Cardiac septum (tissue), 1 donor: Measurements from ENCODE around the gene CCNK. TPM values are rescaled to one million over a fixed set of nuclear protein-coding genes. Genes with fewer than 3 reads are reported as not detected.

Experiments used
- DNase-seq: peaks from one replicate; pipeline ENCODE4 v3.0.0-alpha.2; 2020; ENCODE audit warnings: low spot score
- intact Hi-C: fragments of 100-400 bp; cut with DNase I; formaldehyde crosslinking; loops from one replicate; pipeline ENCODE4 v1.14.0; 2022
- total RNA-seq: library from RNA; stranded (reverse); fragmentation: NEBNext Ultra II Directional; extraction: Animal tissue kit (Norgen Biotek cat#: 25700); gene quantifications from one replicate; pipeline ENCODE4 v1.2.1, GENCODE V29; 2021
- donor health status: DM: no; HTN: no; CAD: no.

The CCNK gene
- total RNA-seq, 1 donor from 2014 or later = 31.2 TPM

DNA sequence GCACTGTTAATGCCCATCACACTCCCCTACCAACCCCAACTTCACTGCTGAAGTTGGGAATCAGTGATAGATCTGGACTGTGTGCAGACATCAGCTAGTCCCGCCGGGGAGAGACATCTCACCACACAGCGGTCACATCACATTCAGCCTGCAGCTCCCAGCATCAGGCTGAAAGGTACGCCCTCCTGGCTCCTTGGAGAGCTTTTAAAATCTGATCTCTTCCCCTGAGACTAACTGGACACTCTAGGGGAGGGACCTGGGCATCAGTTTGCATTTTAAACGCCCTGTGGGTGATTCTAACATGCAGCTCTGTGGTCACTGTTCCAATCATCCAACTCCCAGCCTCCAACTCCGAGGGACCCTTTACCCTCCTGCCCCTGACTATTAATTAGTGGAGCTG, 64.4 kb downstream of the CCNK start:
- DNase-seq = no peak

DNA sequence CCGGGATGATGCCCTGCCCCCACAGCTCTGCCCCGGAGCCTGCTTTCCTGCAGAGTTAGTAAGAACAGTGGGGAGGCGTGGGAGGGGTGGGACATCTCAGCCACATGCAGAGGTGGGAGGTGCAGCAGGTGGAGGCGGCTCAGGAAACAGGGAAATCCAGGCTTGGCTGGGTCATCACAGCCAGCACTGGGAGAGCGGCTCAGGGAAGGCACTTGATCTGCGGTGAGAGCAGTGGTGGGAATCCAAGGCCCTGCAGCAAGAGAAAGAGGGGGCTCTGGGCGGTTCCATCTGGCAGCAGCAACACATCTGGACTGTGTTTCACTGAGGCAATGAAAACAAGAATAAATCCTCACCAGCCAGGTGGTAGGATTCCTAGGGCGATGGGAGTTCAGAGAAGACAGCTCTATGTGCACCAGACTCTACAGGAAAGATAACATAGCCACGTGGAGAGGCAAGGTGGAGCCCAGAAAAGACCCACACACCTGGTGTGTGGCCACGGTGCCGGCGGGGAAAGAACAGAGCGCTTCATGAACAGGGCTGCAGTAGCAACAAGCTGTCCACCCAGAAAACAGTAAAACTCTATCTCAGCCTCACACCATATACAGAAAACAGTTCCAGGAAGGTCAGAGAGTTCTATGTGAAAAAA, 65.1 kb downstream of the CCNK start:
- no peak for DNase-seq
- intact Hi-C loops = no loop called here

More for the DNA sequence above, 64.4 kb downstream of the CCNK start:
- intact Hi-C loops = no loop called here

DNA sequence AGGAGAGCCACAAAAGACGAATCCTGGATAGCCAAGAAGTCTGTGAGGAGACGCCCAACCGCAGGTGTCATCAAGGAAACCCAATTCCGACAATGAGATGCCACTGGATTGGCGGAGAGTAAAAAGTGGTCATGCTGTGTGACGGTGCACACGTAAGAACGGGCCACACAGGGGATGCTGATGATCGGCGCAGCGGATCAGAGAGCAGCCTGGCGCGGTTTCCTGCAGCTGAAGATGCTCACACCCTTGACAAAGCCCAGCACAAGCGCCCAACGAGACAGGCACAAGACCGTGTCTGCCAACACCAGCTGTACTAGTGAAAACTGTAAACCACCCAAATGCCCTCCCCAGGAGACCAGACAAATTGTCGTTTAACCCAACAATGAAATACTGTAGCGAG, 67.0 kb downstream of the CCNK start:
- intact Hi-C loops = no loop called here

DNA sequence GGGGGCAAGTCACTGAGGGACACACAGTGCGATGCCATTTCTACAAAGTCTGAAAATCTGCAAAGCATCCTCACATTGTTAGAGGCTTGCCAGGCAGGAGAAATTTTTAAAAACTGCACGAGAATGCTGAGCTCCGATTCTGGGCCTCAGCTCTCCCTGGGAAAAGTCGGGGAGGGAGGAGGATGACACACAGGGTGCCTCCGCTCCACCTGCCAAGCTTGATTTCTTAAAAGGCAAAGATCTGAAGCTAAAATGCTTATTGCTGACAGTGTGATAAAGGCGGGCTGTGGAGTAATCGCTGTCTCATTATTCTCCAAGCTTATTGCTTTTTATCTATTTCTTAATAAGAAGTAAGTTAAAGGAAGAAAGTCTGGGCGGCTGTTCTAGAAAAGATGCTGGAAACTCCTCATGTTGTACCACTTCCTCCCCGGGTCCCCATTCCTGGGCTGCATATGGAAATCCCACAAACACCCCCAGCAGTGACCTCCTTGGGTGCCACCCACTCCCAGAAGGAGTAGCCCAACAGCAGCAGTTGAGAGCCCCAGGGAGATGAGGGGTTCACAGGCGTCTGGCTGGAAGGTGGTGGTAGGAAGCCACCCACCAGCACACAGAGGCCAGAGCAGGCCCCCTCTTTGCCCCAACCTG, 67.8 kb downstream of the CCNK start:
- DNase-seq = no peak
- intact Hi-C loops = no loop called here

More for the DNA sequence above, 67.0 kb downstream of the CCNK start:
- no peak for DNase-seq

DNA sequence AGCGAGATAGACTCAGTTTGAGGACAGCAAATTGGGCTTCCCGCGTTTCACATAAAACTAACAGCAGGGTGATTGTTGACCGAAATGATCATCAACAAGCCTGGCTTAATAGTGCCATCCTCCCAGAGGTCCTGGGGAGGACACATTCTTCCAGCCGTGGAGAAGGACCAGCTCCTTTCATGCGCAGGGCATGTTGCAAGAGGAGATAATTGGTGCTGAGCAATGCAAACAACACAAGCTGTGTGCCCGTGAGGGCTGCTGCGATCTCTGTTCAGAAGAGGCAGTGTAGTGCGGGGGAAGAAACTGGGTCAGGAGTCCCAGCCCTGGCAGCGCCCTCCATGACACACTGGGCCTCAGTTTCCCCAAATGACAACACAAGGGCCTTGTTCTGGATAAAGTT, 68.5 kb downstream of the CCNK start:
- intact Hi-C loops = no loop called here
- no peak for DNase-seq

DNA sequence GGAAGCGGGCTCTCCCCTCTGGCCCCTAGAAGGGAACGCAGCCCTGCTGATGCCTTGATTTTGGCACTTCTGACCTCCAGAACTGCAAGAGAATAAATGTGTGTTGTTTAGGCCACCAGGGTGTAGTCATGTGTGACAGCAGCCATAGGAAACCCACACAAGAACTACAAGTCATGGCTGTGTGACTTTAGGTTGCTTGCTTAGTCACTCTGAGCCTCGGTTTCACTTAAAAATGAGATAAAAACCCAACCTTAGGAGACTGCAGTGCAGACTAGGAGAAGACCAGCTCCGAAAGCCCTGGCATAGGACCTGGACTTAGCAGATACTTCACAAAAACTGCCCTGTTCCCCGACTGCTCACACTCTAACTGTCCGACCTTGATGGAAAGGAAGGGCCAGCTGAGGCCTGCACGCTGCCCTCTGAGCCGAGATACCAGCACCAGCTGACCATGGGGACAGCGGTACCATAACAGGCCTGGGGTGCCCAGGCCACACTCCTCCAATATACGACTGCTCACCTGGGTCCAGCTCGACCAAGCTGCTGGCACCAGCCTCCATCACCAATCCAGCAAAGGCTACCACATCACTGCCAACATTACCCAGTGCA, 69.3 kb downstream of the CCNK start:
- no peak for DNase-seq
- intact Hi-C loops = no loop called here

DNA sequence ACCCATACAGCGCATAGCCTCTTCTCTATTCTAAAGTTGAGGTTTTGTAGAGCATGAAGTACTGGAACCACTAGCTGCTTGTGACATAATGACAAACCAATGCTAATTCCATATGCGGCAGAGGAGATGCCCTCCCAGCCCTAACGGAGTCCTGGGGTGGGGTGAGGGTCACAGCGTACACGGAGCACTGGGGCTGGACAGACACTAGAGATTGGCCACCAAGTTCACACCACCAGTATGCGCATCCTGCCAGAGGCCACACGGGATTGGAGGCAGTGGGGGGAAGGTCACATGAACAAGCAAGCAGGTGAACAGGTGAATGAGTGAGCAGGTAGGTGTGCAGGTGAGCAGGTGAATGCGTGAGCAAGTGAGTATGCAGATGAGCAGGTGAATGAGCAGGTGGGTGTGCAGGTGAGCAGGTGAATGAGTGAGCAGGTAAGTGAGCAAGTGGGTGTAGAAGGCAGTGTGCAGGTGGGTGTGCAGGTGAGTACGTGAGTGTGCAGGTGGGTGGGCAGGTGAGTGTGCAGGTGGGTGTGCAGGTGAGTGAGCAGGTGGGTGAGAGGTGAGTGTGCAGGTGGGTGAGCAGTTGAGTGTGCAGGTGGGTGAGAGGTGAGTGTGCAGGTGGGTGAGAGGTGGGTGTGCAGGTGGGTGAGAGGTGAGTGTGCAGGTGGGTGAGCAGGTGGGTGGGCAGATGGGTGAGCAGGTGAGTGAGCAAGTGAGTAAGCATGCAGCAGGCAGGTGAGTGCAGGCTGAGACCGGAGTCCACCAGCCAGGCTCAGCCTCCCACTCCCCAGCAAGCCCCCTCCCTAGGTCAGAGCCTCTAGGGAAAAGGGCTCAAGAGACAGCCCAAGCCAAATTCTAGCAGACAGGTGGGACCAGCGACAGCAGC, 70.1 kb downstream of the CCNK start:
- DNase-seq = no peak
- intact Hi-C loops = no loop called here

DNA sequence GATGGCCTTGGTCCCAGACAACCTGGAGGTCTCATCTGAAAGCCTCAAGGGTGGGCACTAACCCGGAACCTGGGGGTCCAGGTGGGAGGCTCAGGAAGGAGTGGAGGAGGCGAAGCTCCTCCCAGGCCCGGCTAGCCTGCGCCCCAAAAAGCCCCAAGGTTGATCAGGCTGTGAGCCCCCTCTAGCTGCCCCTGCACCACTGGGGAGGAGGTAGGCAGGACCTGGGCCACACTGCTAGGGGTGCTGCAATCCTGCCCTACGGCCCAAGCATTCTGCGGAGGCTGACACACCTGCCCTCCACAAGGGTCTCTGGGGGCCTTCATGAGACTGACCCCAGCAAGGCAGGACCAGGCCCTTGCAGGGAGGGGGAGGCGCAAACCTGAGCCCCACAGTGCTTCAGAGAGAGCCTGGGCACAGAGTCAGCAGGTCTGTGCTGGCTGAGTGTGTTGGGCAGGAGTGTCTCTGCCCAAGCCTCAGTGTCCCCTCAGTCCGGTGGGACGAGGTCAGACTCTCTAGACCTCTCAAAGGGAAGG, 70.9 kb downstream of the CCNK start:
- intact Hi-C loops = no loop called here
- no peak for DNase-seq

DNA sequence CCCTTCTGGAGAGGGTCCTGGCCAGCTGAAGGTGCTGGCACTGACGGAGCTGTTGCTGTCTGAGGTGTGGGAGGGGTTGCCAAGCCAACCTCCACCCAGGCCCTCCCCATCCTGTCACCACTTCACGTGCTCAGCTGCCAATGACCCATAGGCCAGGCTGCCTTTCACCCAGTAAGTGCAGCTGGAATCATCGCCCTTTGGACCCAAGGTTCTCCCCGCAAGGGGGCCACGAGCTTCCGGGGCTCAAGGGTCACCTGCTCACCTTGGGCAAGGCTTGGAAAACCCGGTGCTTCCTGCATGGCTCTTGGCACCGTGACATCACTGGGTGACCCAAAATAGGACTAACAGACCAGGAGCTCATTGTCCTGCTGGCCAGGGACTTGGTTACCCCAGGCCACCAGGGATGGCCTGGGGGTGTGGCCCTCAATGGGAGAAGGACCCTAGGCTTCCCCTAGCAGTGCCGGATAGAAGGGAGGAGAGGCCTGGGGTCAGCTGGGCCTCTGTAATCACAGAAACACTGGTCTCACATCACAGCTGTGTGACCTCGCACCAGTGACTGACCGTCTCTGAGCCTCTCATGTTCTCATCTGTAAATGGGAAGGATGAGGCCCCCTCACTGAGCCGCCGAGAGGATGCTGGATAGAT, 71.5 kb downstream of the CCNK start:
- DNase-seq = no peak

DNA sequence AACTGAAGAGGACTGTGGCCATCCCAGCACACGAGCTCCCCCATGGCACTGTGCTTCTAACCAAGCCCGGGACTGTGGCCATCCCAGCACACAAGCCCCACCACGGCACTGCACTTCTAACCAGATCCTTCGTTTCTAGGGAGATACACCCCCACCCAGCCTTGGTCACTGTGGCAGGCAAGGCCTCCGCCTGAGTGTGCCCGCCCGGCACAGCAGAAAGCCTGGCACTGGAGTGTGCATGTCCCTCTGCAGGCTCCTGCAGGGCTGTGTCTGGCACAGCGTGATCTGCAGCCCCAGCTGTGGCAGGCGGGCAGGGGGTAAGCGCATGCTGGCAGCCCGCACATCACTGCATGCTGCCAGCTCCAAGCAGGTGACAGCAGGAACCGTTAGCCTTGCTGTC, 73.0 kb downstream of the CCNK start:
- no peak for DNase-seq

More for the DNA sequence above, 71.5 kb downstream of the CCNK start:
- intact Hi-C loops = no loop called here

DNA sequence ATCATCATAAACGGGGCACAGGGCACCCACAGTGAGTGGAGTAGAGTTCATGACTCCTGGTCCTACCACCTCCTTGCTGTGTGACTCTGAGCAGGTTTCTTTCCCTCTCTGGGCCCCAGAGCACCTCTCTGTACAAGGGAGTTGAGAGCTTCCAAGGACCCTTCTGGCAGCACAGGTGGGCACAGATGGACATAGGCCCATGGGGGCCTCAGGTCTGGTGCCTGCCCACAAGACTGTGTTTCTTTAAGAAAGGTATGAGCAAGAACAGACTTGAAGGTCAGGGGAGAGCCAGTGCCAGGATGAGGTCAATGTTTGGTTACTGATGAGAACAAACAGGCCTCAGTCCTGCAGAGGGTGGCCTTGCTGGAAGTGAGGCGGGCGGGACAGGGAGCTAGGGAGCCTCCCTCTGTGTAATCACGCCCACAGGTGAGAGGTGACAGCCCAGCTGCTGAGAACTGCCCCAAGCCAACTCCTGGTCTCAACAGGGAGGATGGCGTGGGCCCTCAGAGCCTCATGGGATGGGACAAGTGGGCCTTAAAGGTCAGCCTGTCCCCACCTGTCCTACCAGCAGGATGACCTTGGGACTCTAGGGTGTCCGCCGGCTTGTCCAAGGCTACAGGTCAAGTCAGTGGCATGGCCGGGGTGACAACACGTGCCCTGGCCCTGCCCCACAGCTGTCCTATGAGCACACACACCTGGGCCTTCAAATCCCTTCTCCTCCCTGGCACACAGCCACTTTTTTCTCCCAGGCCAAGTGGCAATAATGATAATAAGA, 73.7 kb downstream of the CCNK start:
- DNase-seq = no peak
- intact Hi-C loops = no loop called here

More for the DNA sequence above, 73.0 kb downstream of the CCNK start:
- intact Hi-C loops = no loop called here

DNA sequence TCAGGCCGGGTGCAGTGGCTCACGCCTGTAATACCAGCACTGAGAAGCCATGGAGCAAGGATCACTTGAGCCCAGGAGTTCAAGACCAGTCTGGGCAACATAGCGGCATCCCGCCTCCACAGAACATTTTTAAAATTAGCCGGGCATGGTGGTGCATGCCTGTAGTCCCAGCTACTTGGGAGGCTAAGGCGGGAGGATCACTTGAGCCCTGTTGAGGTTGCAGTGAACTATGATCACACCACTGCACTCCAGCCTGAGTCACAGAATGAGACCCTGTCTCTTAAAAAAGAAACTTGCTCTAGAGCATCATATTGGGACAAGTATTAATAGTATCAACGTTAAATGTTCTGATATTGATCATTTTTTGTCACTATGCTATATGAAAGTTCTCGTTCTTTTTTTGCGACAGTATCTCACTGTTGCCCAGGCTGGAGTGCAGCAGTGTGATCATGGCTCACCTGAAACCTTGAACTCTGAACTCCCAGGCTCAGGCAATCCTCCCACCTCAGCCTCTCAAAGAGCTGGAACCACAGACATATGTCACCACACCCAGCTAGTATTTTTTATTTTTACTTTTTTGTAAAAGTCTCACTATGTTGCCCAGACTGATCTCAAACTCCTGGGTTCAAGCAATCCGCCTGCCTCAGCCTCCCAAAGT, 75.1 kb downstream of the CCNK start:
- intact Hi-C loops = no loop called here
- no peak for DNase-seq

DNA sequence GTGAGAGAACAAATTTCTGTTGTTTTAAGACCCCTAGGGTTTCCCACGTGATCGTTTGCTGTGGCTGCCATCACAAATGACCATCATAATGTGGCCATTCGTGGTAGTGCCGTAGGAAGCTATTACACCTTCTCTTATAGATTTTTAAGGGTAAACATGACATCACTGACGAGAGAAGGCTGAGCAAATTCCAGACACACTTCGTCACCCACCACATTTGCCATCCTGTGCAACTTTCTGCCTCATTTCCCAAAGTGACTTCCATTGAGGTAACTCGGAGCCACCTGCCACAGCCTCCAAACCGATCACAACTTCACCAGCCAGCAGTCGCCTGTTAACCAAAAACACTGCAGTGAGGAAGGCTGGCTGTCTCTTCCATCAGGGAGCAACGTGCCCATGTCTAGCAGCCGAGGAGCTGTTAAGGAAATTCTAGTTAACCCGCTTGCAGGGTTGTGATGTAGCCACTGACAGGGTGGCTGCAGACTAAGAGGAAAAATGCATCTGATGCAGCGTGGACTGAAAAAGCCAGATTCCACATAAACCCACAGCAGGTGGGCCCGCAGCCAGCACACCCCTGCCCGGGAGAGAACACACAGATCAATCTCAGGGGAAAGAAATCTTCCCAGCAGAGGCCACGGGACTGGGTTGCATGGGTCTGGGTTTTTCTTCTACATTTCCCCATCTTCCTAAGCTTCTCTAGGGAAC, 78.2 kb downstream of the CCNK start:
- DNase-seq = no peak
- intact Hi-C loops = no loop called here

DNA sequence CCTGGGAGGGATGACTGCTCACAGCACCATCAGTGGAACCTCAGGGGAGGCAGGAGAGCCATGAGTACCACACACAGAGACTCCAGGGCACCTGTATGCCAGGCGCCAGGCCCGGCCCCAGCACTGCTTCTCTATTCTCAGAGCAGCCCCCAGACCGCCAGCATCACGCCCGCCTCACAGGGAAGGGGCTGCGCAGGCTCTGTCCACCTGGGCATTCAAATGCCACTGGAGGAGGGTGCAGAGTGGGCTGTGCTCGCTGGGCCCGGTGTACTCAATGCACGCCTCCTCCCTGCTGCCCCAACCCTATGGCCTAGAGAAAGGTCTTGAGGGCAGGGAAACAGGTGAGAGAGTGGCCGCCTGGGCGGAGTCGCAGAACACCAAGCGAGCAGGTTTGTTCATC, 79.2 kb downstream of the CCNK start:
- intact Hi-C loops = loop anchor here (5.0 kb wide), 1 partner anchor 42 kb away; the partner anchor contains the start of gene CCDC85C
- no peak for DNase-seq

DNA sequence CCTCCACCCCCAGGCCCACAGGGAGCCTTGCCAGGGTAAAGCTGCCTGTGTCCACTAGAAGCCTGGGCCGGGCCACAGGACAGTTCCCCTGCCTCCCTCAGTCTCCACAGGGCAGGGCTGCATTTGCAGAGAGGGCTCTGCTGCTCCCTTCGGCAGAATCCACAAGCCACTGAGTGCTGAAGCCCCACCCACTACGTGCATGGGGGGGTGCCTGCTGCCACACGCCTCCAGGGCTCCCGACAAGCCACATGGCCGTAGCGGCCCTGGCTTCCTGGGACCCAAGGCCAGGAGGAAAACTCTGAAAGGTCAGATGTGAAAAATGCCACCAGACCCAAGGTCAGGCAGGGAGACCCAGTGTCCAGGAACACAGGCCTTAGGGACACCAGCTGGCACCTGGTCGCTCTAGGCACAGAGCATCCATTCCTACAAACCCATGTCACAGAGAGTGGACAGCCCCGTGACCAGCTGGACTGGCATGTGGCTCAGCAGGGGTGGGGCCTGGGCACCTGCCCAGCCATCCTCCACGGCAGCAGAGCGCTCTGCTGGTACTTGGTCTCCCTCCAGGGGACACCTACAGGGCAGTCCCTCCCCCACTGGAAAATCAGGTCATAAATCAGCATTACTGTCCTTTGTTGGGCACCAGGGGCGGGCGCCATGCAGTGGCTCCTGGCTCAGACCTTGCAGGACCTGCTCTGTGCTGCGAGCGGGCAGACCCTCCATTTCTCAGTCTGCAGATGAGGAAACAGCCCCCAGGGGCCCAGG, 79.9 kb downstream of the CCNK start:
- DNase-seq = no peak
- intact Hi-C loops = loop anchor here (5.0 kb wide), 1 partner anchor 41 kb away; the partner anchor contains the start of gene CCDC85C

DNA sequence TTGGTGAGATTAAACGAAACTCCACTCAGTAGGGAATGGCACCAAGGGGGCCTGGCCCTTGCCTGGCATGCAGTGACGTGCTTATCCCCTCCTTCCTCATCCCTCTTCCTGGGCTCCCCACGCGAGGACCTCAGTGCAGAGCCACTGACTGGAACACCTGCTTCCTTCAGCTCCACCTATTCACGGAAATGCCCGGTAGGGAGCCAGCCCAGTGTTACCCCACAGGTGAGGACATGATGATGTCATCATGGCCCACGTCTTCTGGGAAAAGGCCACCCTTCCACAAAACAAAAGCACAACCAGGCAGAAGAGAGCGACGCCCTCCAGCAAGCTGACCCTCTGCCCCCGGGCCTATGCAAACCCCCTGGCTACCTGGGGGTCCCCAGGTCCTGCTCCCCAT, 80.7 kb downstream of the CCNK start:
- no peak for DNase-seq
- intact Hi-C loops = loop anchor here (5.0 kb wide), 1 partner anchor 40 kb away; the partner anchor contains the start of gene CCDC85C
